Mammary epithelial cell (primary cell): ENCODE data around the gene DGKK.

Experiments
- CTCF ChIP-seq, 2 donors: IDR thresholded peaks in 1 of 2; conservative IDR thresholded peaks in 1 of 2; 2 replicates each; pipeline ENCODE4 v1.5.1; 2011 to 2012; ENCODE audit warnings: inconsistent platforms in 2 of 2, low read length in 2 of 2, mild to moderate bottlenecking in 2 of 2, control low read depth in 1 of 2, low read depth in 1 of 2; ENCODE audit not compliant: insufficient read depth in 1 of 2; ENCODE audit errors: extremely low read depth in 1 of 2
- EZH2 ChIP-seq: IDR thresholded peaks from 2 replicates; pipeline ENCODE4 v1.6.1; 2012; ENCODE audit warnings: low read length, inconsistent platforms, borderline replicate concordance

GRCh38 chrX:50450324-50450723 is 20.3 kb downstream of the DGKK start:
- TF ChIP-seq CTCF (conservative IDR thresholded peaks at IDR 0.05 in 1 of 2, IDR thresholded peaks at IDR 0.05 in 1 of 2; ENCODE audit: extremely low read depth in 1 of 2, insufficient read depth in 1 of 2, low read depth in 1 of 2, low read length in 2 of 2) (no peak), EZH2 (no peak)
